HG02642 (cell line): Measurements from ENCODE around the gene DIRAS2.
"Not testable (repeated sequence)": the region's sequence is repeated elsewhere in the genome, so short reads cannot be mapped to it uniquely, and the experiment has no call there.

Source experiments
- ATAC-seq: cut with Tn5 transposase; IDR thresholded peaks from one replicate; pipeline ENCODE4 v1.9.1; 2021; ENCODE audit warnings: mild to moderate bottlenecking; ENCODE audit not compliant: unreplicated experiment, poor library complexity

DIRAS2 gene

GRCh38 chr9:90642570-90643539 lies at the start of gene DIRAS2:
Gene DIRAS2, minus strand, starts transcription at chr9:90642824. Its CDS starts 28,997 bp downstream, at chr9:90613827.
- peak; percentile 71 for ATAC-seq

GRCh38 chr9:90684736-90685135 lies 42.1 kb upstream of the DIRAS2 start:
- no peak for ATAC-seq

GRCh38 chr9:90684106-90684505 lies 41.5 kb upstream of the DIRAS2 start:
- no peak for ATAC-seq

GRCh38 chr9:90680534-90680933 lies 37.9 kb upstream of the DIRAS2 start:
- ATAC-seq, result no peak

- ATAC-seq, result no peak
Observed at GRCh38 chr9:90665072-90665471, 22.4 kb upstream of the DIRAS2 start.

- no peak for ATAC-seq
Observed at GRCh38 chr9:90659650-90660364, 17.2 kb upstream of the DIRAS2 start.

- no peak for ATAC-seq
Observed at GRCh38 chr9:90658783-90659182, 16.2 kb upstream of the DIRAS2 start.

- no peak for ATAC-seq
Observed at GRCh38 chr9:90658181-90658580, 15.6 kb upstream of the DIRAS2 start.

- not testable (repeated sequence) for ATAC-seq
Observed at GRCh38 chr9:90656876-90657275, 14.3 kb upstream of the DIRAS2 start.

- no peak for ATAC-seq
Observed at GRCh38 chr9:90651246-90651645, 8.6 kb upstream of the DIRAS2 start.

GRCh38 chr9:90647843-90648242 lies 5.2 kb upstream of the DIRAS2 start:
- no peak for ATAC-seq

- no peak for ATAC-seq
Observed at GRCh38 chr9:90645721-90646120, 3.1 kb upstream of the DIRAS2 start.

- no peak for ATAC-seq
Observed at GRCh38 chr9:90641884-90642487, 638 bp downstream of the DIRAS2 start.

- ATAC-seq, result no peak
Observed at GRCh38 chr9:90641086-90641485, 1.5 kb downstream of the DIRAS2 start.

GRCh38 chr9:90640361-90640760 lies 2.3 kb downstream of the DIRAS2 start:
- no peak for ATAC-seq

GRCh38 chr9:90637626-90638025 lies 5.0 kb downstream of the DIRAS2 start:
- no peak for ATAC-seq

GRCh38 chr9:90632647-90633207 lies 9.9 kb downstream of the DIRAS2 start:
- ATAC-seq, result no peak

GRCh38 chr9:90631964-90632363 lies 10.7 kb downstream of the DIRAS2 start:
- no peak for ATAC-seq

- ATAC-seq, result no peak
Observed at GRCh38 chr9:90629991-90630390, 12.6 kb downstream of the DIRAS2 start.

GRCh38 chr9:90629354-90629753 lies 13.3 kb downstream of the DIRAS2 start:
- no peak for ATAC-seq

GRCh38 chr9:90616806-90617205 lies 25.8 kb downstream of the DIRAS2 start:
- no peak for ATAC-seq
